Ovary (tissue), 9 donors: ENCODE data around the gene CSNK2A1. TPM values are rescaled to one million over a fixed set of nuclear protein-coding genes. Genes with fewer than 3 reads are reported as not detected.

Source experiments
- DNase-seq, 5 donors: peaks; one replicate each; pipeline ENCODE4 v3.0.0-alpha.2; 2019 to 2020
- H3K27ac ChIP-seq, 2 donors: fragments of 200-600 bp; one replicate each; pipeline versions ENCODE4 v1.5.1 to v1.8.0; 2019 to 2022
- H3K27me3 ChIP-seq: fragments of 200-600 bp; one replicate; pipeline ENCODE4 v1.8.0; 2022
- H3K36me3 ChIP-seq: fragments of 200-600 bp; sonication (generic); one replicate; pipeline ENCODE4 v1.5.1; 2019
- H3K4me1 ChIP-seq: one replicate; pipeline ENCODE4 v1.8.1; 2013; ENCODE audit warnings: mild to moderate bottlenecking, moderate library complexity; ENCODE audit not compliant: insufficient read depth
- H3K4me3 ChIP-seq: fragments of 200-600 bp; sonication (generic); one replicate; pipeline ENCODE4 v1.5.1; 2017
- H3K9me3 ChIP-seq, 2 donors: fragments of 200-600 bp in 1 of 2; sonication (generic) in 1 of 2; one replicate each; pipeline versions ENCODE4 v1.5.1 to v1.8.1; 2013 to 2019; ENCODE audit warnings: mild to moderate bottlenecking in 1 of 2, moderate library complexity in 1 of 2
- CTCF ChIP-seq, 3 donors: fragments of 450-650 bp in 2 of 3; fragments of 200-600 bp in 1 of 3; IDR thresholded peaks; one replicate each; pipeline versions ENCODE4 v1.5.1 to v1.8.0; 2016 to 2022; ENCODE audit warnings: antibody characterized with exemption in 3 of 3, mild to moderate bottlenecking in 1 of 3
- EP300 ChIP-seq: sonication (generic); formaldehyde crosslinking; IDR thresholded peaks from one replicate; pipeline ENCODE4 v1.6.1; 2017; ENCODE audit warnings: antibody characterized with exemption
- POLR2A ChIP-seq: fragments of 450-650 bp; IDR thresholded peaks from one replicate; pipeline ENCODE4 v1.6.1; 2017; ENCODE audit warnings: antibody characterized with exemption, mild to moderate bottlenecking, moderate library complexity
- WGBS, 3 donors: extraction: QIAGEN DNeasy Blood & Tissue Kit in 1 of 3; methylation state at CpG; one replicate each; pipeline versions ENCODE4 v1.1.5 to v1.1.7; 2013 to 2017; 5-methylcytosine and 5-hydroxymethylcytosine counted together
- intact Hi-C, 4 donors: fragments of 100-400 bp; cut with DNase I; formaldehyde crosslinking; loops; one replicate each; pipeline versions ENCODE4 v1.11.0 to v1.15.1; 2022 to 2023
- polyA plus RNA-seq, 2 donors: library from polyadenylated mRNA; stranded (reverse); fragments of 200-250 nt in 1 of 2; fragments of 350-450 nt in 1 of 2; fragmentation: Illumina TruSeq in 1 of 2; extraction: RNeasy Lipid Tissue Mini Kit (QIAGEN cat#74804) in 1 of 2; gene quantifications; one replicate each; pipeline ENCODE4 v1.2.3, GENCODE V29; 2013 to 2014
- total RNA-seq, 7 donors: library from RNA; depleted of rRNA in 2 of 7; stranded (reverse); fragments of >200 nt in 2 of 7; fragmentation: NEBNext Ultra II Directional in 3 of 7; extraction: Animal tissue kit (Norgen Biotek cat#: 25700) in 3 of 7; gene quantifications; one replicate each; pipeline versions ENCODE4 v1.1.0 to v1.2.4, GENCODE V29; 2016 to 2023
- donor health status: DM: no; HTN: no; CAD: no; lungs with moderate emphysema.
- donor health status: DM: no; HTN: no; CAD: no.
- donor health status: Bipolar disorder and iron deficiency.
- donor health status: DM: yes; HTN: yes; CAD: no.
- donor health status: DM: no; HTN: no; CAD: no.
- donor health status: DM: yes; HTN: yes; CAD: no.

The CSNK2A1 gene
- total and polyA plus RNA-seq, 9 donors, result 35.8 to 145 (median 95.7) TPM

- H3K4me3 ChIP-seq, result no peak overlapping the region
- no peak for TF ChIP-seq EP300
- no peak for TF ChIP-seq CTCF (IDR thresholded peaks at IDR 0.05)
- no peak for TF ChIP-seq POLR2A
- WGBS, 3 donors, result 69 to 71% (median 69%) methylated on average over 12 of the region's 12 CpGs
- H3K27me3 ChIP-seq, result no peaks in the 10 kb centered on the region
- H3K9me3 ChIP-seq, result no peaks in the 10 kb centered on the region
- no peak overlapping the region for H3K27ac ChIP-seq
- DNase-seq, result no peak
- H3K4me1 ChIP-seq, result no peaks in the 10 kb centered on the region
- intact Hi-C loops, result no loop called here
- H3K36me3 ChIP-seq, result no peaks in the 10 kb centered on the region
Observed at GRCh38 chr20:573414-574296, 30.1 kb upstream of the CSNK2A1 start.

GRCh38 chr20:572727-573126 is 29.1 kb upstream of the CSNK2A1 start:
- H3K27me3 ChIP-seq, result no peaks in the 10 kb centered on the region
- no peaks in the 10 kb centered on the region for H3K36me3 ChIP-seq
- intact Hi-C loops, result no loop called here
- no peak for DNase-seq
- WGBS, 3 donors, result 31 to 40% (median 33%) methylated on average over 7 of the region's 7 CpGs
- H3K4me1 ChIP-seq, result no peaks in the 10 kb centered on the region
- no peaks in the 10 kb centered on the region for H3K9me3 ChIP-seq
- H3K27ac ChIP-seq, result no peak overlapping the region
- no peak for TF ChIP-seq CTCF (IDR thresholded peaks at IDR 0.05)
- TF ChIP-seq EP300, result no peak
- no peak for TF ChIP-seq POLR2A
- no peak overlapping the region for H3K4me3 ChIP-seq

GRCh38 chr20:571754-572441 is 28.3 kb upstream of the CSNK2A1 start:
- H3K4me1 ChIP-seq, result no peaks in the 10 kb centered on the region
- H3K4me3 ChIP-seq, result no peak overlapping the region
- 3 to 5% (median 3%) methylated on average over 24 of the region's 24 CpGs for WGBS, 3 donors
- H3K27me3 ChIP-seq, result no peaks in the 10 kb centered on the region
- no peak overlapping the region for H3K27ac ChIP-seq
- no peaks in the 10 kb centered on the region for H3K36me3 ChIP-seq
- no peak for TF ChIP-seq EP300
- no peak for TF ChIP-seq CTCF (IDR thresholded peaks at IDR 0.05)
- no peak for TF ChIP-seq POLR2A
- intact Hi-C loops, result no loop called here
- peak; percentile 50 to 75 (median 54) for DNase-seq
- no peaks in the 10 kb centered on the region for H3K9me3 ChIP-seq

GRCh38 chr20:568673-569415 is 25.3 kb upstream of the CSNK2A1 start:
- intact Hi-C loops, result loop anchor here in 2 of 4 donors (10.0 kb wide), 2 partner anchors 76 to 96 kb away; no protein-coding TSS in a partner anchor
- H3K9me3 ChIP-seq, result no peaks in the 10 kb centered on the region
- DNase-seq, result no peak
- H3K27me3 ChIP-seq, result no peaks in the 10 kb centered on the region
- TF ChIP-seq CTCF (IDR thresholded peaks at IDR 0.05) (no peak), POLR2A (no peak), EP300 (no peak)
- WGBS, 3 donors, result 61 to 70% (median 69%) methylated on average over 14 of the region's 14 CpGs
- H3K4me3 ChIP-seq, result no peak overlapping the region
- H3K27ac ChIP-seq, result no peak overlapping the region
- no peaks in the 10 kb centered on the region for H3K36me3 ChIP-seq
- no peaks in the 10 kb centered on the region for H3K4me1 ChIP-seq
